OCI-LY1 (cell line): ENCODE measurements around the gene EXOC3L1.
A peak's percentile ranks its signal among the peaks of the same experiment; 100 is the strongest.

Experiments
- H2AFZ ChIP-seq: fragments of 200-600 bp; sonication (generic), shearing (Covaris generic); 2 replicates; pipeline ENCODE4 v1.6.0; 2014; ENCODE audit warnings: antibody characterized with exemption, mild to moderate bottlenecking, low read length
- H3F3A ChIP-seq: fragments of 200-600 bp; sonication (generic), shearing (Covaris generic); 2 replicates; pipeline ENCODE4 v1.6.0; 2014; ENCODE audit warnings: mild to moderate bottlenecking, antibody characterized with exemption, low read length, moderate library complexity; ENCODE audit not compliant: insufficient read depth
- H3K27ac ChIP-seq: fragments of 200-600 bp; sonication (generic); 2 replicates; pipeline ENCODE4 v1.5.1; 2014; ENCODE audit warnings: low read length, mixed run types, mild to moderate bottlenecking, low read depth; ENCODE audit not compliant: poor library complexity, severe bottlenecking
- H3K27me3 ChIP-seq: fragments of 200-600 bp; sonication (generic); 2 replicates; pipeline ENCODE4 v1.6.0; 2014; ENCODE audit warnings: antibody characterized with exemption, mild to moderate bottlenecking, low read length, moderate library complexity; ENCODE audit not compliant: insufficient read depth
- H3K36me3 ChIP-seq: fragments of 200-600 bp; sonication (generic); 2 replicates; pipeline ENCODE4 v1.6.1; 2014; ENCODE audit warnings: mild to moderate bottlenecking, antibody characterized with exemption, low read length, moderate library complexity, mixed read lengths; ENCODE audit not compliant: insufficient read depth
- H3K4me1 ChIP-seq: fragments of 200-600 bp; sonication (generic); 2 replicates; pipeline ENCODE4 v1.5.1; 2014; ENCODE audit warnings: mild to moderate bottlenecking, low read length, moderate library complexity; ENCODE audit not compliant: insufficient read depth, severe bottlenecking
- H3K4me2 ChIP-seq: fragments of 200-600 bp; sonication (generic), shearing (Covaris generic); 2 replicates; pipeline ENCODE4 v1.6.1; 2014; ENCODE audit warnings: low read length
- H3K4me3 ChIP-seq: fragments of 200-600 bp; sonication (generic); 2 replicates; pipeline ENCODE4 v1.5.1; 2014; ENCODE audit warnings: low read length, low read depth, mild to moderate bottlenecking, mixed read lengths; ENCODE audit not compliant: poor library complexity, severe bottlenecking
- H3K79me2 ChIP-seq: fragments of 200-600 bp; shearing (Covaris generic); 2 replicates; pipeline ENCODE4 v1.6.1; 2016; ENCODE audit warnings: mixed run types, low read length, mixed read lengths; ENCODE audit not compliant: insufficient read depth
- H3K9ac ChIP-seq: fragments of 200-600 bp; sonication (generic), shearing (Covaris generic); 2 replicates; pipeline ENCODE4 v1.6.1; 2014; ENCODE audit warnings: mild to moderate bottlenecking, low read length, mixed read lengths
- H3K9me2 ChIP-seq: fragments of 200-600 bp; sonication (generic), shearing (Covaris generic); 2 replicates; pipeline ENCODE4 v1.6.1; 2014; ENCODE audit warnings: low read depth, mild to moderate bottlenecking, low read length, mixed read lengths
- H3K9me3 ChIP-seq: fragments of 200-600 bp; shearing (Covaris generic); 2 replicates; pipeline ENCODE4 v1.6.1; 2014; ENCODE audit warnings: low read length, mixed read lengths
- H4K20me1 ChIP-seq: fragments of 200-600 bp; sonication (generic), shearing (Covaris generic); 2 replicates; pipeline ENCODE4 v1.6.0; 2016; ENCODE audit warnings: mild to moderate bottlenecking, low read length; ENCODE audit not compliant: insufficient read depth
- EZH2 ChIP-seq: fragments of 200-600 bp; sonication (generic), shearing (Covaris generic); IDR thresholded peaks from 2 replicates; pipeline ENCODE4 v1.8.0; 2017; ENCODE audit warnings: borderline replicate concordance, mixed run types, mild to moderate bottlenecking, antibody characterized with exemption, low read length, moderate library complexity, mixed read lengths
- TF ChIP-seq, protein P1 (sequence below): fragments of 200-600 bp; sonication (generic), shearing (Covaris generic); IDR thresholded peaks from 2 replicates; pipeline ENCODE4 v1.5.1; 2017; ENCODE audit warnings: mild to moderate bottlenecking, antibody characterized with exemption, low read length, moderate library complexity, mixed read lengths

The EXOC3L1 gene

DNA sequence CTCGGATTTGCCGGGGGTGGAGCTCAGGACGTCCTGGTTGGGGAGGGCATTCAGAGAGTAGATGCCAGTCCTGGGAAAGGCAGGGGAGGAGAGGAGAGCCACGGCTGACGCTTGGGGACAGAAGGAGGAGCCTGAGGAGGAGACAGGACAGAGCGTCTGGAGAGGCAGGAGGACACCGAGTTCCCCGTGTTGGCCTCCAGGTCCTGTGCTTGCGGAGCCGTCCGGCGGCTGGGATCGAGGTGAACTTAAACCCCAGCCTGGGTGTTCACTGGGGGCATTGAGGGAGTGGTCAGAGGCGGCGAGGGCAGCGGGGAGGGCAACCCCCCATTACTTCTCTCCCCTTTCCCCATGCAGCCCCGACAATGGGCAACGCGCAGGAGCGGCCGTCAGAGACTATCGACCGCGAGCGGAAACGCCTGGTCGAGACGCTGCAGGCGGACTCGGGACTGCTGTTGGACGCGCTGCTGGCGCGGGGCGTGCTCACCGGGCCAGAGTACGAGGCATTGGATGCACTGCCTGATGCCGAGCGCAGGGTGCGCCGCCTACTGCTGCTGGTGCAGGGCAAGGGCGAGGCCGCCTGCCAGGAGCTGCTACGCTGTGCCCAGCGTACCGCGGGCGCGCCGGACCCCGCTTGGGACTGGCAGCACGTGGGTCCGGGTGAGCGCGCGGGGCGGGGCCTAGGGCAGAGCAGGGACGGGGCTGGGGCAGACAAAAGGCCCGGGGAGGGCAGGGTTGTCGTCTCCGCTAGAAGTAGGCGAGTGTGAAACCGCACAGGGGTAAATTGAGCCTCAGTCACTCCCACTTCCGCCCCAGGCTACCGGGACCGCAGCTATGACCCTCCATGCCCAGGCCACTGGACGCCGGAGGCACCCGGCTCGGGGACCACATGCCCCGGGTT lies 15.9 kb downstream of the EXOC3L1 start:
- Histone ChIP-seq H3K9me2 (no peaks in the 10 kb centered on the region), H3K4me1 (peaks cover 33% of the 10 kb centered on the region), H3F3A (no peaks in the 10 kb centered on the region), H3K27me3 (peaks cover 11% of the 10 kb centered on the region; the same call in 1 of the 2 replicates), H3K4me3 (peak overlapping the region; percentile 47), H3K4me2 (peak overlapping the region; percentile 54), H3K36me3 (no peaks in the 10 kb centered on the region), H3K9me3 (no peaks in the 10 kb centered on the region), H3K27ac (no peak overlapping the region), H3K79me2 (no peaks in the 10 kb centered on the region), H2AFZ (no peak overlapping the region), H3K9ac (peak overlapping the region; percentile 15; the same call in 1 of the 2 replicates), H4K20me1 (no peaks in the 10 kb centered on the region)
- TF ChIP-seq, protein P1, sequence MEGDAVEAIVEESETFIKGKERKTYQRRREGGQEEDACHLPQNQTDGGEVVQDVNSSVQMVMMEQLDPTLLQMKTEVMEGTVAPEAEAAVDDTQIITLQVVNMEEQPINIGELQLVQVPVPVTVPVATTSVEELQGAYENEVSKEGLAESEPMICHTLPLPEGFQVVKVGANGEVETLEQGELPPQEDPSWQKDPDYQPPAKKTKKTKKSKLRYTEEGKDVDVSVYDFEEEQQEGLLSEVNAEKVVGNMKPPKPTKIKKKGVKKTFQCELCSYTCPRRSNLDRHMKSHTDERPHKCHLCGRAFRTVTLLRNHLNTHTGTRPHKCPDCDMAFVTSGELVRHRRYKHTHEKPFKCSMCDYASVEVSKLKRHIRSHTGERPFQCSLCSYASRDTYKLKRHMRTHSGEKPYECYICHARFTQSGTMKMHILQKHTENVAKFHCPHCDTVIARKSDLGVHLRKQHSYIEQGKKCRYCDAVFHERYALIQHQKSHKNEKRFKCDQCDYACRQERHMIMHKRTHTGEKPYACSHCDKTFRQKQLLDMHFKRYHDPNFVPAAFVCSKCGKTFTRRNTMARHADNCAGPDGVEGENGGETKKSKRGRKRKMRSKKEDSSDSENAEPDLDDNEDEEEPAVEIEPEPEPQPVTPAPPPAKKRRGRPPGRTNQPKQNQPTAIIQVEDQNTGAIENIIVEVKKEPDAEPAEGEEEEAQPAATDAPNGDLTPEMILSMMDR: no peak
- no peak for TF ChIP-seq EZH2

DNA sequence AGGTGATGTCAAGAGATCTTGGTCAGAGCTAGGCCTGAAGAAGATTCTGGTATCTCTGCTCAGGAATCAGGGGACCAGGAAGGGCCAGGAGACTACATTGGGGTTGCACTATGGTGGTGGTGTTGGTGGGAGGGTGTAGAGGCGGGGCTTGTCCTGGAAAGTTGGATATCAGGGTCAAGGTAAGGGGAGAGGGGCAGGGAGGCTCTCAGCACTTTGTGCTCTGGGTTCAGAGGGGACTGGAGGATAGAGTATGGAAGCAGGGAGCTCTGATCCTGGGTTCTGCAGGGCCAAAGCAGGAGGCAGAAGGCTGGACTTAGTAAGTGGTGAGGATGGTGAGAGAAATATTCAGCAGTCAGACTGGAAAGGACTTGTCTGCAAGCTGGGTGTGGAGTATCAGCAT lies 16.6 kb downstream of the EXOC3L1 start:
- Histone ChIP-seq H4K20me1 (no peaks in the 10 kb centered on the region), H3K9me2 (no peaks in the 10 kb centered on the region), H3K36me3 (no peaks in the 10 kb centered on the region), H3K27me3 (peaks cover 11% of the 10 kb centered on the region; the same call in 1 of the 2 replicates), H2AFZ (no peak overlapping the region), H3K79me2 (no peaks in the 10 kb centered on the region), H3K4me2 (peak overlapping the region; percentile 54; the same call in 1 of the 2 replicates), H3K4me1 (peaks cover 27% of the 10 kb centered on the region), H3K9ac (no peak overlapping the region; the same call in 1 of the 2 replicates), H3K27ac (no peak overlapping the region), H3K9me3 (no peaks in the 10 kb centered on the region), H3F3A (no peaks in the 10 kb centered on the region), H3K4me3 (no peak overlapping the region)
- TF ChIP-seq, protein P1: no peak
- TF ChIP-seq EZH2: no peak

DNA sequence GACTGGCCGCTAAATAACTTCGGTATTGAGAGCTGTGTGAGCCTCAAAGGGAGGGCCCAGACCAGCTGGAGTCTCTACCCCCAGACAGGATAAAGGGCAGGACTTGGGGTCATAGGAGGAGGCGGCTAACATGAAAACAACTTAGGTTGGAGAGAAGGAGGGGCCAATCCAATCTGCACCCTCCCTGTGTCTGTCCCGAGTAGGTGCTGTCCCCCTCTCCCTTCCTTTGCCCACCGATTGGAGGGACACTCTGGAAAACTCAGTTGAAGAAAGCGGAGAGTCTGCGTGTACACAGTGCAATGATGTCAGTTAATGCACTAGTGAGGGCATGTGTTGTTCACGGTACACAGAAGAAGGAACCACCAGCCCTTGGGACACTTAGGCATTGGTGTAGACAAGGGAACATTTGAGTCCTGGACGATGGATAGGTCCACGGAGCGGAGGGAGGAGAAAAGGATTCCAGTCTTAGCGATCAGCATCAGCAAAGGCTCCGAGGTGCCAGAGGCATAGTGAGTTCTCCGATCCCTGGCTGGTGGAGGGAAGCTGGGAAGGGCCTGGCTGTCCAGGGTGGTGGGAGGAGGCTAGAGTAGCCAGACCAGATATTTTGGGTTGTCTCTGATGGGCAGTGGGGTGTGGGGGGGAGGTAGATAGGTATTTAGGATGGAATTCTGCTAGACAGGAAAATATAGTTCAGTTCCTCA lies 18.8 kb downstream of the EXOC3L1 start:
- Histone ChIP-seq H3K27ac (no peak overlapping the region), H3K9ac (peak overlapping the region; percentile 40; the same call in 1 of the 2 replicates), H3K4me1 (peaks cover 24% of the 10 kb centered on the region), H2AFZ (no peak overlapping the region), H3K4me3 (peak overlapping the region; percentile 45), H3F3A (no peaks in the 10 kb centered on the region), H4K20me1 (no peaks in the 10 kb centered on the region), H3K79me2 (no peaks in the 10 kb centered on the region), H3K27me3 (0 out of 2 replicates have a peak, but pooled peaks cover under 1% of the 10 kb centered on the region), H3K9me2 (no peaks in the 10 kb centered on the region), H3K36me3 (no peaks in the 10 kb centered on the region), H3K9me3 (no peaks in the 10 kb centered on the region), H3K4me2 (peak overlapping the region; percentile 68)
- TF ChIP-seq, protein P1: no peak
- no peak for TF ChIP-seq EZH2
